CD4-positive, alpha-beta T cell treated with Interleukin-6 for 4 hours (primary cell): ENCODE results near the gene TENM3.

Experiments used
- DNase-seq: peaks from one replicate; pipeline ENCODE4 v3.0.0-alpha.2; 2020; ENCODE audit warnings: mixed read lengths

TENM3 gene

GRCh38 chr4:182475539-182475938, 232.3 kb downstream of the TENM3 start:
- no peak for DNase-seq

DNA sequence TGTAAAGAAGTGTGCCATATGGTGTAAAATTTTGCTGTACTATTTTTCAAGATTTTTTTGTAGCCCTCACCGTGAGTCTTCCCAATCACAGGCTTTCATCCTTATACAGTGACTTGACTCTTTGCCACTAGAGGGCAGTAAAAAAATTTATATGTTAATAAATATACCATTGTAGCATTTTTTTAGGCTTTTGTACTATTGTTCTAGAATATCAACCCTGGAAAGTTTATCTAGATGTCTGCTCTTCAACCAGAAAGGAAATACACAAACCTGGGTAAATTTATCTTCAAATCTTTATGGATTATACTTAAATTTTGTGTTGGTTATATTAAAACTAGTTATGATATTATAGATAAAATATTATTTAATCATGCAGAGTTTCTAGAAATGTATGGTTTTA, 235.3 kb downstream of the TENM3 start:
- no peak for DNase-seq

- no peak for DNase-seq
Measured at GRCh38 chr4:182483685-182484084, 240.5 kb downstream of the TENM3 start.

DNA sequence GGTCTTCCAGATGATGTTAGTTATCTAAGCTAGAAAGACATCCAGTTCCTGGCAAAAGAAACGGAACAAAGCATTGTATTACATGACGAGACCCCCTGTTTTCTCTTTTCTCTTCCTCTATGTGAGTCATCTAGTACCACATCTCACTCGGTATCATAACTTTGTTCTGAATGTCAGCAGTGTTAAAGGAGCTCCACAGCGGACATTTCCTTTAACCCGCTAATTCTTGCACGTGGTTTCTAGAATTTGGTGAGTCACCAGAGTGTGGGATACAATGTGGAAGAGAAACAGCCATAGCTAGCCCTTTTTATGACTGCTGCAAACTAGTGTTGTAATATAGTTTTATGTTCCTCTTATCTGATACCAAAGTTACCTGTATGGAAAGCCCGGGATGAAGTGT, 243.7 kb downstream of the TENM3 start:
- no peak for DNase-seq

DNA sequence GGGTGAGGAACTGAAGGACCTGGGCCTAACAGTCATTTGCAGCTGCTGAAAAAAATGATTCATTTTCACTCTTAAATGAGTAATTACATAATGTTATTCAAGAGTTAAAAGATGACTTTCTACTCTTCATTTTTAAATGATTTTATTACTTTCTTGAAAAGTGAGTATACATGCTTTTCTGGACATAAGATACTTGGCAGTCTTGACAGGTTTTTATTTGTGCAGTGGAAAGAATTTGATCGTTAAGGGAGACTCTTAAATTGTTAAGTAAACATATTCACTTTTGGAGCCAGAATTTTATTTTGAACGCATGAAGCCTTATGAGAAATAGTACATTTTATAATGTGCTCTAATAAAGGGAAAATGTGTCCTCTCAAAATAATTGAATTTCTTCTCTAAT, 245.7 kb downstream of the TENM3 start:
- DNase-seq, result no peak

DNA sequence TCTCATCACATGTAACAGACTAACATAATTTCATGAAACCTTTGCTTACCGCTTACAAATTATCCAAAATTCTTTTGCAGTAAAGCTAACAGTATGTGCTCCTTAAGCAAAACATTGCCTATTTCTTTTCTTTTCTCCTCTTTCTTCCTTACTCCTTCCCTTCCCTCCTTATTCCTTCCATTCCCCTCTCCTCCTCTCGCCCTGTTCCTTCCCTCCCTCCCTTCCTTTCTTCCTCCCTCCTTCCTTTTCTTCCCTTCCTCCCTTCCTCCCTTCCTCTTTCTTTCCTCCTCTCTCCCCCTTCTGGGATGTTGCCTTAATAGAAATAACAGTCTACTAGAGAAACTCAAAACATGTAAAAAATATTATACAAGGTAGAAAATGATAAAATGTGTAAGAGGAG, 246.4 kb downstream of the TENM3 start:
- DNase-seq, result no peak

GRCh38 chr4:182491719-182492118, 248.5 kb downstream of the TENM3 start:
- DNase-seq, result no peak

DNA sequence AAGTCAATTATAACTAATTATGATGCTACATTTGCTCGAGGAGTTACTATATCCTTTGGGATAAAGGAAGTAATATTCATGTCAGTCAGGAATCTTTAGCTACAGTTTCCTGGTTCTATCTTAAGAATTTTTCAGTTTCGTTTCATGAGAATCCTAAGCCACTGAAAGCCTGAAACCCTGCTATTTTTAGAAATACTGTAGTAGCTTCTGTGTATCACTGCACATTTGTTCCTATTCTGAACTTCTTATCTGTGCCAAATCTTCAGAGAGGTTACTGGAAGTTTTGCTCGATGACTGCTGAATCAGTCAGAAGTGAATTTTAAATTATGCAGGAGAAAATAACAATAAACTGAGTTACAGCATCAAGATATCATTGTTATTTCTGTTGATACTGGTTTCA, 249.2 kb downstream of the TENM3 start:
- no peak for DNase-seq

- no peak for DNase-seq
Measured at GRCh38 chr4:182493377-182493776, 250.2 kb downstream of the TENM3 start.

DNA sequence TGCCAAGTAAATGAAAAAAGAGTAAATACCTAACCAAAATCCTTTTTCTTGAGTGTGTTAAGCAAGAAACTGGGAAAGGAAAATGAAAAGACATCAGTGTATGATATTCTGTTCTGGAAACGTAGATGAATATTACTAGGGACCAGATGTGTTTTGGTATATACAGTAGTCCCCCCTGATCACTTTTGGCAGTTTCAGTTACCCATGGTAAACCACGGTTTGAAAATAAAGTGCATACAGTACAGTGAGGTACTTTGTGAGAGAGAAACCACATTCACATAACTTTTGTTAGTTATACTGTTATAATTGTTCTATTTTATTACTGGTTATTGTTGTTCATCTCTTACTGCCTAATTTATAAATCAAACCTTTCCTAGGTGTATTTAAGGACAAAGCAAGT, 250.9 kb downstream of the TENM3 start:
- no peak for DNase-seq

DNA sequence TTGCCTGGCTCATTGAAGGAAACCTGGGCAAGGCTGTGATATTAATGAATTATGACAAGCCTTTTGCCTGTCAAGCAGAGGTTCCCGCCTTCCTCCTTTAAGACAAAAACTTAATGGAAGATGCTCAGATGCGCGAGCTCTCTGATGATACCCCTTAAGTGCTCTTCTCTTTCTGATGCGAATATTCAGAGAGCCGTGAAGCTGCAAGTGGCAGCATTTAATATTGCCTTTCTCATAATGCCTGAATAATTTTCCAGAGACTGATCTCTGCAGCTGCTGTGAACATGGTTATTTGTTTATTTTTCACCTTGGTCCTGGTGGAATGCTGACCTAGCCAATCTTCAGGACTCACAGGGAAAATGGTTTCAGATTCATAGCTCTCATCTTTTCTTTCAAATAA, 251.8 kb downstream of the TENM3 start:
- no peak for DNase-seq

- no peak for DNase-seq
Measured at GRCh38 chr4:182495645-182496385, 252.6 kb downstream of the TENM3 start.

GRCh38 chr4:182496408-182496807, 253.2 kb downstream of the TENM3 start:
- no peak for DNase-seq

DNA sequence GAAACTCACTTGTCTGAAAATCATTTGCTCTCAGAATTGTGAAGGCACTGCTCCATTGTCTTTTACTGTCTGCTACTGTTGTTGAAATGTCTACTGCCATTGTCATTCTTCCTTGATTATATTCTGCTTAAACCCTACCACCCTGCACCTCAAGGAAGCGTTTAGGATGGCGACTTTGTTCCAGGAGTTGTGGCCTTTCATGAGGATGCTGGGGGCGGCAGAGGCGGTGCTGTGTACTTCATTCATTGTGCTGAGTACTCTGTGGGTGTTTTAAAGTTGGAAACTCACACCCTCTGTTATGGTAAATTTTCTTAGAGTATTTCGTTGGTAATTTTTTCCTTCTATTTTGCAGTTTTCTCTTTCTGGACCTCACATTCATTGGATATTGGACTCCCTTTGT, 258.9 kb downstream of the TENM3 start:
- DNase-seq, result no peak

- no peak for DNase-seq
Measured at GRCh38 chr4:182504463-182504862, 261.3 kb downstream of the TENM3 start.

- DNase-seq, result no peak
Measured at GRCh38 chr4:182507805-182508204, 264.6 kb downstream of the TENM3 start.

DNA sequence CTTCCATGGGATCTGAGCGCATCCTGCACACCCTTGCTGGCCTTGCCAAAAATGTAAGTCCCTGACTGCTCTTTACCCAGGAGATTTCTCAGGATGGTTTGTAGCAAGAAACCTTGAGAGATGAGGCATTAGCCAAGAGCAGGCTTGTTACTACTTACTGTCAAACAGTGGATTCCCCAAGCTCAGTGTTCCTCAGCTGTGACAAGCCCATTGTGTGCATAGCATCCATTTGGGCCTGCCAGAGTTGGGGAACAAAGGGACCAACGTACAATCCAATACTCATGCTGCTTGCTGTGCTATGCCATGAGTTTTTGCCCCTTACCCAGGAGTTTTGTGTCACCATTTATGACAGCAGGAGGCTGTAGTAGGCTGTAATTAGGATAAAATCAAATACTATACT, 267.6 kb downstream of the TENM3 start:
- no peak for DNase-seq

DNA sequence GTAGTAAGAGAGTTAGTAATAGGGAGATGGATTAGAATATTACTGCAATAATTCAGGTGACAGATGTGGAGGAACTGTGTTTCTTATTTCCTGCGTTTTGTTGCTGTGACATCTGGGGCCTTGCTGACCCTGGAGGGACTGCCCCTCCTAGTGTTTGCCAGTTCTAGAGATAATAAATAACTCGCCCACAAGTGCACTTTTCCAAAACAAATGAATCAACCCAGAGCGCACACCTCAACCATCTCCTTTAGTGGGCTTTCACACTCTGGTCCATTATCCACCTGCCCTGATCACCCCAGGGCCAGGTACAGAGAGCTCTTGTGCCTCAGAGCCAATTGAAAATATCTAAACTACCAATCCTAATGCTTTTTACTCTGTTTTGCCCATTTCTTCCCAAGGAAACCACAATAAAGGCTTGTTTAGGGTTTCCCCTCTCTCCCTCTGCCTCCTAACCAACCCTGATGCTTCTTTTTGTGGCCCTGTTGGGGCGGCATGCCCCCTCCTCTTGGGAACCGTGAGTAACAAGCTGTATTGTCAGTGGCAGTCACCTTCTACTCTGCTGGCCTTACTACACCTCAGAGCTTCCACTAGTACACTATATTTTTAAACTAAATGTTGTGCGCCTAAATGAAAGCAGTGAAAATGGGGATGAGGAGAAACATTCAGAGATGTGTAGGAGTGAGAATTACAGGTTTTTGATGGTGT, 270.5 kb downstream of the TENM3 start:
- no peak for DNase-seq

GRCh38 chr4:182518421-182518820, 275.2 kb downstream of the TENM3 start:
- DNase-seq, result no peak

- no peak for DNase-seq
Measured at GRCh38 chr4:182519528-182519927, 276.3 kb downstream of the TENM3 start.

GRCh38 chr4:182521011-182521410, 277.8 kb downstream of the TENM3 start:
- DNase-seq, result no peak

DNA sequence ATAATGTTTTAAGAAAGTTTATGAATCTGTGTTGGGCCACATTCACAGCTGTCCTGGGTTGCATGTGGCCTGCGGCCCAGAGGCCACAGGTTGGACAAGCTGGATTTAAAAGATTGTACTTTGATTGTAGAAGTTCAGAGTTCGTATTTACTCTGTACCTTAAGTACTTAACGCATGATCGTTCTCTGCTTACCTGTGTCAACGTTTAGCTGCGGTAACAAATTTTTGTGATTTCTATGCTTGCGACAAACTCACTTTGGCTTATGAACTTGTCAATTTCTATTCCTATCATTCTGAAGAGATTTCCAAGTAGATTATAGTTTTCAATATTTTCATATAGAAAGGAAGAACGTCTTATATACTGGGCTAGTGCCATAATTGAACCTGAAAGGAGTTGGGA, 285.6 kb downstream of the TENM3 start:
- no peak for DNase-seq

DNA sequence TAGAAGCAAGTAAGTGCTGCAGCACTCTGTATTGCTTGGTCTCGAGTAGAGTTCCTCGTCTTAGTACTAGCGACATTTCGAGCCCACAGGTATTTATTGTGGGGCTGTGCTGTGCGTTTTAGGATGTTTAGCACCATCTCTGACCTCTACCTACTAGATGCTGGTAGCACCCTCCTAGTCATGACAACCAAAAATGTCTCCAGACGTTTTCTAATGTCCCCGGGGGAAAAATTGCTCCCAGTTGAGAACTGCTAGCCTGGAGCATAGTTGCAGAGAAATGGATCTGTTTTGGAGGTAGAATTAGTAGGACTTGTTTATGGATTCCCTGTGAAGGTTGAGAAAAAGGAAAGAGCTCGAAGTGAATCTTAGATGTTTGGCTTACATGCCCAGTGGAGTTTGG, 287.2 kb downstream of the TENM3 start:
- no peak for DNase-seq

DNA sequence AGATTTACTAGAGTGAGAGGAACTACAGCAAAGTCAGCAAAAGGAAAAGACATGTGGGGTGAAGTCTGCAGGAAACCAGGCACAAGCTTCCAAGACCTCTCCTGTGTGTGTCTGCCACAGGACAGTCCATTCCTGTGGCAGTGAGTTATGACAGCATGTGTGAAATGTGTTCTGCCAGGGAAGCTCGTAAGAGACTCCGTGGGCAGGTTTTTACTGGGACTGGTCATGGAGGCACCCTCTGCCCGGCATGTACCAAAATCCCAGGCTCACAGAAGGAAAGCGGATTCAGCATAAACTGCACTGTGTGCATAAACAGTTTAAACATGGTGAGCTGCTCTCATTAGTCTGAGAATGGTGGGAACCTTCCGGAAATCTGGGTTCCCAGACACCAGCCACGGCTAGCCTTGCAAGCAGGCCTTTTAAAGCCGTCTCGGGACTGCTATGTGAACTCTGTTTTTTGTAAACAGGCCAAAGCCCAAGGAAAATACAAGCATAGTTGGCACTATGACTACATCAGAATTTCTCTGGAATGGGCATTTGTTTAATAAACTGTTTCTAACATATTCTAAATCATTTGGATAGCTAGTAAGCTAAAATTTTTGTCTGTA, 288.5 kb downstream of the TENM3 start:
- no peak for DNase-seq
